HCT116 (cell line): Measurements from ENCODE around the gene CHAD.

Experiments
- ATF3 ChIP-seq: IDR thresholded peaks from 2 replicates; pipeline ENCODE4 v1.6.1; 2012
- CBX3 ChIP-seq: IDR thresholded peaks from 2 replicates; pipeline ENCODE4 v1.6.1; 2012; ENCODE audit warnings: low read depth
- EZH2 ChIP-seq: fragments of 200-600 bp; sonication (generic); IDR thresholded peaks from 2 replicates; pipeline ENCODE4 v1.6.1; 2017; ENCODE audit warnings: antibody characterized with exemption, mixed run types
- EZH2phosphoT487 ChIP-seq: fragments of 200-600 bp; IDR thresholded peaks from 2 replicates; pipeline ENCODE4 v1.6.1; 2018; ENCODE audit warnings: antibody characterized with exemption, borderline replicate concordance
- JUND ChIP-seq: IDR thresholded peaks from 2 replicates; pipeline ENCODE4 v1.6.1; 2012
- POLR2A ChIP-seq: IDR thresholded peaks from 2 replicates; pipeline ENCODE4 v1.7.0; 2011; ENCODE audit warnings: borderline replicate concordance; ENCODE audit not compliant: insufficient read depth, insufficient read length; ENCODE audit errors: extremely low read depth
- POLR2AphosphoS5 ChIP-seq: IDR thresholded peaks from 2 replicates; pipeline ENCODE4 v1.6.1; 2011; ENCODE audit warnings: mild to moderate bottlenecking, low read depth, low read length, moderate library complexity
- RAD21 ChIP-seq: IDR thresholded peaks from 2 replicates; pipeline ENCODE4 v1.6.1; 2012; ENCODE audit warnings: low read depth, mild to moderate bottlenecking
- SP1 ChIP-seq: IDR thresholded peaks from 2 replicates; pipeline ENCODE4 v1.6.1; 2012; ENCODE audit warnings: low read depth
- ZNF274 ChIP-seq: fragments of 200-500 bp; sonication (Bioruptor generic); IDR thresholded peaks from 2 replicates; pipeline ENCODE4 v1.6.1; 2014; ENCODE audit warnings: mild to moderate bottlenecking, low read depth, low read length, inconsistent platforms
- TF ChIP-seq, protein P1 (sequence below), 3 experiments: fragments of 200-600 bp in 1 of 3; sonication (generic) in 1 of 3; IDR thresholded peaks in 2 of 3; conservative IDR thresholded peaks in 1 of 3; 2 replicates each; pipeline ENCODE4 v1.5.1; 2012 to 2017; ENCODE audit warnings: low read depth in 2 of 3, low read length in 2 of 3, antibody characterized with exemption in 1 of 3, borderline replicate concordance in 1 of 3, control low read depth in 1 of 3, mild to moderate bottlenecking in 1 of 3, mixed read lengths in 1 of 3, mixed run types in 1 of 3, moderate library complexity in 1 of 3; ENCODE audit not compliant: insufficient read depth in 1 of 3
- TF ChIP-seq, protein P2 (sequence below): IDR thresholded peaks from 2 replicates; pipeline ENCODE4 v1.6.1; 2012; ENCODE audit warnings: low read depth

DNA sequence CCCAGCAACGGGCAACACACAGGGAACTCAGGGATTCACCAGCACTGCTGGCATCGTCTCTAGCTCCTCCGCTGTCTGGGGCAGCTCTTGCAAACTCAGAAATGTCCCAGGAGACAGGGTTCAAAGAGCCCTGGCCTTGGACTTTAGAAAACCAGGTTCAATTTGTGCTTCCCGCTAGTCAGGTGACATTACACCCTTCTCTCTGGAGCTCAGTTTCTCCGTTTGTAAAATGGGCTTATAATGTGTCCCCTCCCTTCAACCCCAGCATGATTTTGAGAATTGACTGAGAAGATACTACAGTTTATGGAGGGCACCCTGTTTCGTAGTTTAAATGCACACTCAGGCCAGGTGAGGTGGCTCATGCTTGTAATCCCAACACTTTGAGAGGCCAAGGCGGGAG is 37.6 kb upstream of the CHAD start:
- no peak for TF ChIP-seq ATF3
- TF ChIP-seq POLR2A, result no peak
- TF ChIP-seq SP1, result no peak
- TF ChIP-seq, protein P1, sequence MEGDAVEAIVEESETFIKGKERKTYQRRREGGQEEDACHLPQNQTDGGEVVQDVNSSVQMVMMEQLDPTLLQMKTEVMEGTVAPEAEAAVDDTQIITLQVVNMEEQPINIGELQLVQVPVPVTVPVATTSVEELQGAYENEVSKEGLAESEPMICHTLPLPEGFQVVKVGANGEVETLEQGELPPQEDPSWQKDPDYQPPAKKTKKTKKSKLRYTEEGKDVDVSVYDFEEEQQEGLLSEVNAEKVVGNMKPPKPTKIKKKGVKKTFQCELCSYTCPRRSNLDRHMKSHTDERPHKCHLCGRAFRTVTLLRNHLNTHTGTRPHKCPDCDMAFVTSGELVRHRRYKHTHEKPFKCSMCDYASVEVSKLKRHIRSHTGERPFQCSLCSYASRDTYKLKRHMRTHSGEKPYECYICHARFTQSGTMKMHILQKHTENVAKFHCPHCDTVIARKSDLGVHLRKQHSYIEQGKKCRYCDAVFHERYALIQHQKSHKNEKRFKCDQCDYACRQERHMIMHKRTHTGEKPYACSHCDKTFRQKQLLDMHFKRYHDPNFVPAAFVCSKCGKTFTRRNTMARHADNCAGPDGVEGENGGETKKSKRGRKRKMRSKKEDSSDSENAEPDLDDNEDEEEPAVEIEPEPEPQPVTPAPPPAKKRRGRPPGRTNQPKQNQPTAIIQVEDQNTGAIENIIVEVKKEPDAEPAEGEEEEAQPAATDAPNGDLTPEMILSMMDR (IDR thresholded peaks at IDR 0.05 in 2 of 3, conservative IDR thresholded peaks at IDR 0.05 in 1 of 3; ENCODE audit: borderline replicate concordance in 1 of 3, insufficient read depth in 1 of 3, low read depth in 2 of 3, low read length in 2 of 3), result no peak
- no peak for TF ChIP-seq RAD21
- no peak for TF ChIP-seq EZH2phosphoT487
- TF ChIP-seq ZNF274, result no peak
- TF ChIP-seq CBX3, result no peak
- no peak for TF ChIP-seq JUND
- TF ChIP-seq, protein P2, sequence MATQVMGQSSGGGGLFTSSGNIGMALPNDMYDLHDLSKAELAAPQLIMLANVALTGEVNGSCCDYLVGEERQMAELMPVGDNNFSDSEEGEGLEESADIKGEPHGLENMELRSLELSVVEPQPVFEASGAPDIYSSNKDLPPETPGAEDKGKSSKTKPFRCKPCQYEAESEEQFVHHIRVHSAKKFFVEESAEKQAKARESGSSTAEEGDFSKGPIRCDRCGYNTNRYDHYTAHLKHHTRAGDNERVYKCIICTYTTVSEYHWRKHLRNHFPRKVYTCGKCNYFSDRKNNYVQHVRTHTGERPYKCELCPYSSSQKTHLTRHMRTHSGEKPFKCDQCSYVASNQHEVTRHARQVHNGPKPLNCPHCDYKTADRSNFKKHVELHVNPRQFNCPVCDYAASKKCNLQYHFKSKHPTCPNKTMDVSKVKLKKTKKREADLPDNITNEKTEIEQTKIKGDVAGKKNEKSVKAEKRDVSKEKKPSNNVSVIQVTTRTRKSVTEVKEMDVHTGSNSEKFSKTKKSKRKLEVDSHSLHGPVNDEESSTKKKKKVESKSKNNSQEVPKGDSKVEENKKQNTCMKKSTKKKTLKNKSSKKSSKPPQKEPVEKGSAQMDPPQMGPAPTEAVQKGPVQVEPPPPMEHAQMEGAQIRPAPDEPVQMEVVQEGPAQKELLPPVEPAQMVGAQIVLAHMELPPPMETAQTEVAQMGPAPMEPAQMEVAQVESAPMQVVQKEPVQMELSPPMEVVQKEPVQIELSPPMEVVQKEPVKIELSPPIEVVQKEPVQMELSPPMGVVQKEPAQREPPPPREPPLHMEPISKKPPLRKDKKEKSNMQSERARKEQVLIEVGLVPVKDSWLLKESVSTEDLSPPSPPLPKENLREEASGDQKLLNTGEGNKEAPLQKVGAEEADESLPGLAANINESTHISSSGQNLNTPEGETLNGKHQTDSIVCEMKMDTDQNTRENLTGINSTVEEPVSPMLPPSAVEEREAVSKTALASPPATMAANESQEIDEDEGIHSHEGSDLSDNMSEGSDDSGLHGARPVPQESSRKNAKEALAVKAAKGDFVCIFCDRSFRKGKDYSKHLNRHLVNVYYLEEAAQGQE, result no peak
- TF ChIP-seq EZH2, result no peak
- TF ChIP-seq POLR2AphosphoS5, result no peak
